Stimulated activated CD4-positive, alpha-beta T cell treated with anti-CD3 and anti-CD28 coated beads, Interleukin-4, amount 100 ng/mL, for 1 hour (primary cell): ENCODE data around the gene TRABD.
"Not testable (repeated sequence)": the region's sequence is repeated elsewhere in the genome, so short reads cannot be mapped to it uniquely, and the experiment has no call there.

ENCODE experiments used
- DNase-seq: peaks from one replicate; pipeline ENCODE4 v3.0.0-alpha.2; 2020

Gene TRABD

DNA sequence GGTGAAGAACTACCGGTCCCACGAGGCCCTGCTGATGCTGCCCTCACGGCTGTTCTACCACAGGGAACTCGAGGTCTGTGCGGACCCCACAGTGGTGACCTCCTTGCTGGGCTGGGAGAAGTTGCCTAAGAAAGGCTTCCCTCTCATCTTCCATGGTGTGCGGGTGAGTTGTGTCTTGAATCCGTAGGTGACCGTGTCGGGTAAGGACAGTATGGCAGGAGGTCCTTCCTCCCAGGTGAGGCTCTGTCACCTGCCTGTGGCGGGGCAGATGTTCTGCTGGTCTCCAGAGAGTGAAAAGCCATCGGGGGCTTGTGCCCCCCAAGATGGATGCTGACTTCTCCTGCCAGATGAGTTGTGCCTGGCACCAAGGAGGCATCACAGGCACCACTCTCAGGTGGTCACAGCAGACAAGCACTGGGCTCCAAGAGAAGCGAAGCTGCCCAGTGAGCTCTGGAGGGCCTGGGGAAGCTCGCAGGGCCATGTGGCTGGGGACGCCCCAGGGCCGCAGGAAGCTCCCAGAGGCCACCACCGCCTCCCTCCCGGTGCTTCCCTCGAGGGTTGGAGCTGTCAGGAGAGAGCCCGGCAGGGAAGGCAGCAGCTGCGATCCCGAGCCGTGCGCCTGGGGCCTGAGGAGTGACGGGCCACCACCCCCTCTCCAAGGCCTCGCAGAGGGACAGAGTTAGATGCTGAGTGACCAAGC is 32.5 kb upstream of the TRABD start:
- no peak for DNase-seq

GRCh38 chr22:50153756-50154140 is 32.0 kb upstream of the TRABD start:
- no peak for DNase-seq

GRCh38 chr22:50157709-50158375 is 27.9 kb upstream of the TRABD start:
- no peak for DNase-seq

DNA sequence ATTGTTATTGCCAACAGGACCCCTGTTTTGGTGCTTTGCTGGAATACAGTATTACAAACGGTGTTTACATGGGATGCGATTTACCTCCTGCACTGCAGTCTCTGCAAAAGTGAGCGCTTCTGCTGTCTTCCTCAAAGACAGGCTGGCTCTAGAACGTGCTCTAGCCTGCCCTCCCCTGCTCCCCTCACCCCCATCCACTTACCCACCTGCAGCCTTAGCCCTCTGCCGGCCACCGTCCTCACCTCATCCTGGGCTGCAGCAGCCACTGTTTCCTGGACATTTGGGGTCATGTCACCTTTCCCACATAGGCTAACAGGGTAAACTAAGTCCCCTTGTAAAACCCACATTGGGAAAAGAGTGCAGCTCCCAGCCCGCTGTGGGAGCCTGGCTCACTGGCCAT is 24.8 kb upstream of the TRABD start:
- no peak for DNase-seq

DNA sequence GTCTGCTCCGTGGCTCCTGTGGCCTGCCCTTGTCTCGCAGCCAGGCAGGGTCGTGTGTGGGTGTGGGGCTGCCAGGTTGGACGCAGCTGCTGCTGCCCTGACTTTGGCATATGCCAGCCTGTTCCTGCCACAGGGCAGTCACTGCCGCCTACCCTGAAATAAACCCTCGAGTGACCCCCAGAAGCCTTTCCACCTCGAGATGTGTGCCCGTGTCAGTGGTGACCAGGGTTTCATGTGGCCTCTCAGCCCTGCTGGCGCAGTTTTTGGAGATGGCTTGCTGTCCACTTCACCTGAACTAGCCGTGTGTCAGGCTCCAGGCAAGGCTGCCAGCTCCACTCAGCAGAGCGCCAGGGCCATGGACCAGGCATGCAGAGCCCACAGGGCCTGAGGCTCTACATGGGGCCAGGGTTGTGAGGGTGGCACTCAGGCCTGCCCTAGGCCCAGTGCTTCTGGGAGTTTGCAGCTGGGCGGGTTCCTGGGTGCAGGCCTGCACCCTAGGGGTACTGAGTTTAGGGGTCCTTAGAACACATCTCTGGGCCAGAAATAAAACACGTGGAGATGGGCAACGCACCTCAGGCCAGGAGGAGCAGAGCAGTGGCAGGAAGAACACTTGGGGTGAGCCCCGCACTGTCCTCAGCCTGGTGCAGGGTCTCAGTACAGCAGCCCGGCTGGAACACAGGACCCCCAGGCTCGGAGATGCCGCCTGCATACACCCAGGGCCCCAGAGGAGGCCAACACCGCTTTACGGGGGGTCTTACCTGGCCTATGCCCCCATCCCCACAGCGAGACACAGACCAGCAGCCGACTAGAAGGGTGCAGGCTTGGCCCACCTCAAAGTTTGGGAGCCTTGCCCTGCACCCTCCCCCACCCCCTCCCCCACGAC is 24.0 kb upstream of the TRABD start:
- DNase-seq: no peak

GRCh38 chr22:50162391-50162956 is 23.2 kb upstream of the TRABD start:
- no peak for DNase-seq

DNA sequence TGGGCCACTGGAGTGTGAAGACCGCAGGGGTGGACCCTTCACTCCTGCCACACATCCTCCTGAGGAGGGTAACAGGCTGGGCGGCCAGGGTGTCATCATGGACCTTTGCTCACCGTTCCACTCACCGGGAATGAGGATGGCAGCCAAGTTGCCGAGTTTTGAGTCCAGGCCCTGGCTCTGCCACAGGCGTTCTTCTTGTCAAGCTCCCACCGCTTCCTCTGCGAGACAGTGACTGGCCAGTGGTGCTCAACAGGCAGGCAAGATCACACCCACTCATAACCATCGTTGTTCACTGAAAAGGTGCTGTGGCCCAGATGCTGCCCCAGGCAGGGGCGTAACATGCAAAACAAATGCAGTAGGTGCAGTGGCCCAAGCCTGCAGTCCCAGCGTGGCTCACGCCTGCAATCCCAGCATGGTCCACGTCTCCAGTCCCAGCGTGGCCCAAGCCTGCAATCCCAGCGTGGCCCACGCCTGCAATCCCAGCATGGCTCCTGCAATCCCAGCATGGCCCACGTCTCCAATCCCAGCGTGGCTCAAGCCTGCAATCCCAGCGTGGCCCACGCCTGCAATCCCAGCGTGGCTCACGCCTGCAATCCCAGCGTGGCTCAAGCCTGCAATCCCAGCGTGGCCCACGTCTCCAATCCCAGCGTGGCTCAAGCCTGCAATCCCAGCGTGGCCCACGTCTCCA is 20.1 kb upstream of the TRABD start:
- no peak for DNase-seq

- no peak for DNase-seq
Observed at GRCh38 chr22:50167689-50168489, 17.8 kb upstream of the TRABD start.

GRCh38 chr22:50168490-50169180 is 17.1 kb upstream of the TRABD start:
- DNase-seq: not testable (repeated sequence)

GRCh38 chr22:50169181-50169759 is 16.4 kb upstream of the TRABD start:
- no peak for DNase-seq

- DNase-seq: peak; percentile 70
Observed at GRCh38 chr22:50169774-50170341, 15.9 kb upstream of the TRABD start.

DNA sequence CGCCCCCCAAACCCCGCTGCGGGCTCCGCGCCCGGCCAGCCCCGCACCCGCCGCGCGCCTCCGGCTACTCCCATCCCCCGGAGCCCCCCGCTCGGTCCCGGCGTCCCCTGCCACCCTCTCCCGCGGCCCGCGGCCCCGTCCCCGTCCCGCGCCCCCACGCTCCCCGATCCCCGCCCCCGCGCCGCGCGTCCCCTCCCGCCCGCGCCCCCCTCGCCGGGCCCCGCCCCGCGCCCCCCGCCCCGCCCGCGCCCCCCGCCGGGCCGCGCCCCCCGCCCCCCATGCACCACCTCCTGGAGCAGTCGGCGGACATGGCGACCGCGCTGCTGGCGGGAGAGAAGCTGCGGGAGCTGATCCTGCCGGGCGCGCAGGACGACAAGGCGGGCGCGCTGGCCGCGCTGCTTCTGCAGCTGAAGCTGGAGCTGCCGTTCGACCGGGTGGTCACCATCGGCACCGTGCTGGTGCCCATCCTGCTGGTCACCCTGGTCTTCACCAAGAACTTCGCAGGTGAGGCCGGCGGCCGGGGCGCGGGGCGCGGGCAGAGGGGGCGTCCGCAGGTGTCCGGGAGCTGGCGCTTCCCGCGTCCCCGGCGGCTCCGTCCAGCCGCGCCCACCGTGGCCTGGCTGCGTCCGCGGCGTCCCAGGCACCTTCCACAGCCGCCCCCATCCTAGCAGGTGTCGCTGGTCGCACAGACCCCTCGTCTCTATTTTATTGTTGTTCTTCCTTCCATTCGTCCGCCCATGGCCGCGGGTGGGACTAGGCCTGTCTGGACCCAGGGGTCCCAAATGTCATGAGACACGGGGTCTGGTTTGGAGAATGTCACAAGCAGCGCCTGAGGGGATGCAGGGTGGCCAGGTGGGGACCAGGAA is 15.0 kb upstream of the TRABD start, which contains the start of gene PANX2:
Gene PANX2 (plus strand): TSS at position 279 of the 866 bp plus-strand sequence. CDS start 0 bp downstream, at position 279.
- DNase-seq: no peak

- DNase-seq: no peak
Observed at GRCh38 chr22:50171319-50171964, 14.3 kb upstream of the TRABD start.

DNA sequence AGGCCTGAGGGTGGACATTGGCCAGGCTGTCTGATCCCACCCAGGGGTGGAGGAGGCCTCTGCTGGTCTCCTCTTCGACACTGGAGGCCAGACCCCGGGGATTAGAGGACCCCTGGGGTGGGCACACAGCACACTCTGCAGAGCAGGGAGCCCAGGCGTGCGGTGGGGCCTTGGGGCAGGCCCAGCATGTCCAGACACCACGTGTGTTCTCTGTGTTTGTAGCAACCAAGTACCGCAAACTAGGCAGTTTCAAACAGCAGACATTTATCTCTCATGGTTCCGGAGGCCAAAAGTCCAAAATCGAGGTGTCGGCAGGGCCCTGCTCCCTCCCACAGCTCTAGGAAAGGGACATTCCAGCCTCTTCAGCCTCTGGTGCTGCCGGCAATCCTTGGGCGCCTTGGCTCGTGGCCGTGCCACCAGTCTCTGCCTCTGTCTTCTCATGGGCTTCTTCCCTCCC is 13.7 kb upstream of the TRABD start:
- DNase-seq: no peak

- DNase-seq: no peak
Observed at GRCh38 chr22:50173311-50173982, 12.3 kb upstream of the TRABD start.

DNA sequence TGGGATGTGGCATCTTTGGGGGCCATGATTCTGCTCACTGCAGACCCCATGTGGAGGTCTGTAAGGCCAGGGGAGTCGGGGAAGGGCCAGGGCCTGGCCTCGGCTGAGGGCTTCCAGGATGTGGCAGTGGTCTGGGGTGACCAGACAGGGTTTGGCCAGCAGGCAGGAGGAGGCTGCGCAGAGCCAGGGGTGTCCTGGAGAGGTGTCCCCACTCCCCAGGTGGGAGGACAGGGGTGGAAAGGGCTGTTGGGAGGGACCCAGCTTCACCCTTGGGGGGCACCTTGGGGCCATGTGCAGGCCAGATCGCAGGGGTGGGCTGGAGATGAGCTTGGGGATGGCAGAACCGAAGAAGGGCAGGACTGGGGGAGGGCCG is 11.7 kb upstream of the TRABD start:
- no peak for DNase-seq

- no peak for DNase-seq
Observed at GRCh38 chr22:50174382-50175190, 11.1 kb upstream of the TRABD start.

- DNase-seq: no peak
Observed at GRCh38 chr22:50175191-50175461, 10.6 kb upstream of the TRABD start.
